Urinary bladder (tissue), 4 donors: ENCODE measurements around the gene BRCC3. TPM values are rescaled to one million over a fixed set of nuclear protein-coding genes. Genes with fewer than 3 reads are reported as not detected.

Experiments
- DNase-seq: peaks from one replicate; pipeline ENCODE4 v3.0.0-alpha.2; 2015; ENCODE audit errors: extremely low spot score
- H3K27ac ChIP-seq: one replicate; pipeline ENCODE4 v1.5.1; 2013; ENCODE audit warnings: low read depth, mild to moderate bottlenecking, moderate library complexity
- H3K36me3 ChIP-seq: one replicate; pipeline ENCODE4 v1.6.1; 2013; ENCODE audit warnings: mild to moderate bottlenecking, moderate library complexity; ENCODE audit not compliant: insufficient read depth
- H3K4me1 ChIP-seq: one replicate; pipeline ENCODE4 v1.6.1; 2013; ENCODE audit warnings: mild to moderate bottlenecking, moderate library complexity; ENCODE audit not compliant: insufficient read depth
- H3K4me3 ChIP-seq: one replicate; pipeline ENCODE4 v1.5.1; 2013; ENCODE audit warnings: low read depth, low read length
- WGBS: extraction: QIAGEN DNeasy Blood & Tissue Kit; methylation state at CpG from one replicate; pipeline ENCODE4 v1.1.7; 2013; 5-methylcytosine and 5-hydroxymethylcytosine counted together
- polyA plus RNA-seq: library from polyadenylated mRNA; stranded (reverse); fragments of 200-250 nt; gene quantifications from one replicate; pipeline ENCODE4 v1.2.3, GENCODE V29; 2013
- total RNA-seq: library from RNA; depleted of rRNA; stranded (reverse); fragments of >200 nt; gene quantifications from one replicate; pipeline ENCODE4 v1.2.3, GENCODE V29; 2014
- donor health status: healthy with polysubstance abuse.
- donor health status: healthy.

BRCC3 gene
- total and polyA plus RNA-seq, 2 donors, result 12.1 to 16.3 TPM

DNA sequence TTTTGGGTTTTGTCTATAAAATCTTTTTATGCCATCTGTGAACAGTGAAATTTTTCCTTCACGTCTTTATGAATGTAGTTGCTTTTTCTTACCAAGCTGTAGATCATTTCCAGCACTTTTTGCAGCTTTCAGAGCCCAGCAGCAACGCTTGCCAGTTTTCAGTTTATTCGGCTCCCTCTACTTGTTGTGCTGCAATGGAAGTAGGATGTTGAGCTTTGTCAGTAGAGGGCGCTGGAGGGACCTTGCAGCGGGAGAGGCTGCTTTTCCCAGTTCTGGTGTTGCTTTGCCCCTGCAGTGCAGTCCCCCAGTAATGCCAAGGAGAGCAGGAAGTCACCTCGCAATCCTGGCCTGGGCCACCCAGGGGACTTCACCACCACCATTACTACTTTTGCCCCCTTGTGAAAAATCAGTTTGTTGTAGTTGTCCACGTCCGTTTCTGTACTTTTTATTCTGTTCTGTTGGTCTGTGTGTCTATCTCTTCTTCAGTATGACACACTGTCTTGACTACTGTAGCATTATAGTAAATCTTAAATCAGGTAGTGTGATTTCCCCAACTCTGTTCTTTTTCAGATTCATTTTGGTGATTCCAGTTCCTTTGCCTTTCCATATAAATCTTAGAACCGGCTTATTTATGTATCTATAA, 22.2 kb upstream of the BRCC3 start:
- H3K36me3 ChIP-seq, result peaks cover 2% of the 10 kb centered on the region
- no peak overlapping the region for H3K27ac ChIP-seq
- DNase-seq, result no peak
- no peak overlapping the region for H3K4me3 ChIP-seq
- H3K4me1 ChIP-seq, result no peaks in the 10 kb centered on the region
- WGBS, result 46% methylated on average over 9 of the region's 9 CpGs

DNA sequence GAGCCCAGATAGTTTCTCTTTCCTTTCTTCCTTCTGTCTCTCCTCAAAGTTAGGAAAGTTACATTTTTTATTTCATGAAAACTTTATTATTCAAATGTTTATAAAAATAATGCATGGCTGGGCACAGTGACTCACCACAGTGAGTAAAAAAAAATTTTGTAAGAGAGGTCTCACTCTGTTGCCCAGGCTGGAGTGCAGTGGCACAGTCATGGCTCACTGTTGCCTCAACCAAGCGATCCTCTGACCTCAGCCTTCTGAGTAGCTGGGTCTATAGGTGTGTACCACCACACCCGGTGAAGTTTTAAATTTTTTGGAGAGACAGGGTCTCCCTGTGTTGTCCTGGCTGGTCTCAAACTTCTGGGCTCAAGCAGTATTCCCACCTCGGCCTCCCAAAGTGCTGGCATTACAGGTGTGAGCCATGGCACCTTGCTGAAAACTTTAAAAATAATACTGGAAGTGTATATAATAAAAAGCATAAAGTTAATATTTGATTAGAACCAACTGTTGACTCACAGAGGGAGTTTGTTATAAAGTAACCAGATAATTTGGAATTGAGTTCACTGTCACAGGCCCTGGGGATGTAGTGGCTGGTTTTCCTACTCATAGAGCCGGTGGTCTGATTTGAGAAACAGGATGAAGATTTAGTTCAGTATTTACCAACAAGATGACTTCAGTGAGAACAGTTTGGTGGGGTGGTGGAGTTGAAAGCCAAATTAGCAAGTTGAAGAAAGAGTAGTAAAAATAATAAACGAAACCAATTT, 18.4 kb upstream of the BRCC3 start:
- DNase-seq, result no peak
- WGBS, result 94% methylated on average over 5 of the region's 5 CpGs
- no peak overlapping the region for H3K27ac ChIP-seq
- H3K4me3 ChIP-seq, result no peak overlapping the region
- H3K36me3 ChIP-seq, result peaks cover 2% of the 10 kb centered on the region
- no peaks in the 10 kb centered on the region for H3K4me1 ChIP-seq

DNA sequence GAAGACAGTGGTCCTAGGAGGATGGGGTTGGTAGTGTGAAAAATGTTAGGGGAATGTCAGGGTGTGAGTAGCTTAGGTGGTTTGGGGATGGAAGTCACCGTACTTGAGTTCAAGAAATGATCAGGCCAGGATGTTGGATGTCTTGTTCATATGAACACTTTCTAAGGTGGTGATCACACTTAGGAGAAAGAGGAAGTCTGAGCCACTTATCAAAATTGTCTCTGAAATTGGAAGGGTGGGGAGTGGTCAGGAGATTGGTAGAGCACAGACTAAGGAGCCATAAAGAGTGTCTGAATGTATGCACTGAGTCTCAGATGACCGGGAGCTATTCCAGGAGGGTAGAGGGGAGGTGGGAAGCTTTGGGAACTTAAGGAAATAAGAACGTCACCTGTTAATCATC, 17.7 kb upstream of the BRCC3 start:
- H3K4me1 ChIP-seq, result no peaks in the 10 kb centered on the region
- peaks cover 2% of the 10 kb centered on the region for H3K36me3 ChIP-seq
- no peak overlapping the region for H3K27ac ChIP-seq
- WGBS, result 89% methylated on average over 3 of the region's 3 CpGs
- no peak for DNase-seq
- H3K4me3 ChIP-seq, result no peak overlapping the region

- no peaks in the 10 kb centered on the region for H3K4me1 ChIP-seq
- no peak overlapping the region for H3K27ac ChIP-seq
- H3K36me3 ChIP-seq, result peaks cover 2% of the 10 kb centered on the region
- WGBS, result 95% methylated on average over 4 of the region's 4 CpGs
- DNase-seq, result no peak
- H3K4me3 ChIP-seq, result no peak overlapping the region
Measured at GRCh38 chrX:155054255-155054654, 17.1 kb upstream of the BRCC3 start.

DNA sequence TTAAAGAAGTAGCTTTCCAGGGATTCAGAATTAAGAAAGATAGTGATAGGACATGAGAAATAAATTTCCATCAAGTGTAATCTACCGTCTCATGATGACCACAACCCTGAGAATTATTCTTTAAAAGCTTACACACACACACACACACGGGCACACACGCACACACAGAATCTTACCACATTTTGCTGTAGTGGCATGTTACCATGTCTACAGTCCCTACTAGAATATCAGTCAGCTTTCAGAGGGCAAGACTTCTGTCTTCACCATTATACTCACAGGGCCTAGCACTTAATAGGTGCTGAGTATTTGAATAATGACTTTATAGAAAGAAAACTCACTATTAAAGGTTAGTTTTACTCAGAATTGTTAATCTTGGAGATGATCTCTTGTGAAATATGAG, 15.8 kb upstream of the BRCC3 start:
- Histone ChIP-seq H3K36me3 (peaks cover 2% of the 10 kb centered on the region), H3K27ac (no peak overlapping the region), H3K4me1 (no peaks in the 10 kb centered on the region), H3K4me3 (no peak overlapping the region)
- DNase-seq, result no peak
- 90% methylated on average over 3 of the region's 3 CpGs for WGBS

DNA sequence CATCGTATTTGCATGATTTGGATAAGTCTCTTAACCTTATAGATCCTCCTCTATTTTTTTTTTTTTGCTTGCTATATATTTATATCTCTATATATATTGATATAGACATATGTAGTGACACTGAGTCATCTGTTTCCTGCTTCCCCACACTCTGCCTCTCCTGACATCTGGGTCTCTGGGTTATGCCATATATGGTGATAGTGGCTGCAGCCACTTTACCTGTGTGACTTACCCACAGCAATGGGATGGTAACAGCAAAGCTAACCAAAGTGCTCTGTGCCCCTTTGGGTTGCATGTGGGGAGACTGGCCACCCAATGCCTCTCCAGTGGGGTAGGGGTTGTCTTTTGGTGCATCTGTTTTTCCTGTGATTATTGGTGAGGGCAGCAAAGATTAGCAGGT, 14.8 kb upstream of the BRCC3 start:
- no peaks in the 10 kb centered on the region for H3K4me1 ChIP-seq
- WGBS, result 88% methylated on average over 1 of the region's 1 CpG
- no peak overlapping the region for H3K4me3 ChIP-seq
- no peak overlapping the region for H3K27ac ChIP-seq
- peaks cover 2% of the 10 kb centered on the region for H3K36me3 ChIP-seq
- DNase-seq, result no peak

DNA sequence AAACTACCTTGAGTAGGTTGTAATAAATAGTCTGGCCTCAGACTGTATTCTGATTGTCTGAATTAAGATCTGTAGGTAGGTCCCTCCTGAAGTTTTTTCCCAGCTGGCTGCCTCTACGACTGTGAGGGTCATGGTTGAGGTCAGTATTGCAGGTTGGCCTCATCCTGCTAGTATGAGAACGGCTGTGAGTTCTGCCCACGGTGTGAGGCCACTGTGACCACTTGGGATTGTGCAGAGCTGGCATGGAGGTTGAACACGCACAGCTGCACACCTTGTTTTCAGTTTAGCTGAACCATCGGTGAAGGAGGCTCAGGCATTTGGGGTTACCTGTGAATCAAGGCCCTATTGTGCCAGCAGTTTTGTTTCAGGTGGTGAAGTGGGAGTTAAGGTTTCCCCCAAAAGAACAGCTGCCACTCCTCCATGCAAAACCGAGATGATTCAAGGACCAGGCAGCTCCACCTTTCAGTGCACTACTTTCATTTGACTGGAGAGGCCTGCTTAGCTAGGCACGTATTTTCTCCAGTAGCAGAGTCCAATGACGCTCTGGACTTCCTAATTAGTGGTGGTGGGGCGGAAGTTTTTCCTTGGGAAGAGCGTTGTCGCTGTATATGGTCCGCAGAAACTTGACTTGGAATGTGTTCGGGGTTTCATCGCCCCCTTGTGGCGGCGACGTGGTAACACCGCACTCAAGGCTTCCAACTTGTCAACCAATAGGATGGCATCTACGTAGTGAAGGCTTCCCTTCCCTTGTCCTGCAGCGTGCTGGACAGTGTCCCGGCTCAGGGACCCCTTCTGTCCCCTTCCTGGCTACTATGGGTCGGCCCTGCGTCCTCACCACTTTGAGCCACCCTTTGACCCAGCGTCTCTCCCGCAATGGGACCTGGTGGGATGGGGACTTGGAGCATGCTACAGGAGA, 14.2 kb upstream of the BRCC3 start:
- H3K27ac ChIP-seq, result no peak overlapping the region
- no peak overlapping the region for H3K4me3 ChIP-seq
- no peaks in the 10 kb centered on the region for H3K4me1 ChIP-seq
- H3K36me3 ChIP-seq, result peaks cover 2% of the 10 kb centered on the region
- WGBS, result 12% methylated on average over 23 of the region's 25 CpGs
- peak; percentile 18 for DNase-seq

- WGBS, result 57% methylated on average over 4 of the region's 4 CpGs
- Histone ChIP-seq H3K36me3 (no peaks in the 10 kb centered on the region), H3K4me3 (no peak overlapping the region), H3K27ac (no peak overlapping the region), H3K4me1 (no peaks in the 10 kb centered on the region)
- DNase-seq, result no peak
Measured at GRCh38 chrX:155061760-155062159, 9.5 kb upstream of the BRCC3 start.

- Histone ChIP-seq H3K27ac (no peak overlapping the region), H3K4me3 (no peak overlapping the region), H3K4me1 (no peaks in the 10 kb centered on the region), H3K36me3 (no peaks in the 10 kb centered on the region)
- DNase-seq, result no peak
- 88% methylated on average over 8 of the region's 8 CpGs for WGBS
Measured at GRCh38 chrX:155065035-155065734, 6.1 kb upstream of the BRCC3 start.

GRCh38 chrX:155068165-155068564, 3.1 kb upstream of the BRCC3 start:
- Histone ChIP-seq H3K4me1 (no peaks in the 10 kb centered on the region), H3K4me3 (no peak overlapping the region), H3K36me3 (no peaks in the 10 kb centered on the region), H3K27ac (no peak overlapping the region)
- WGBS, result 50% methylated on average over 1 of the region's 1 CpG
- no peak for DNase-seq

GRCh38 chrX:155069414-155069813, 1.9 kb upstream of the BRCC3 start:
- 100% methylated on average over 1 of the region's 1 CpG for WGBS
- Histone ChIP-seq H3K27ac (no peak overlapping the region), H3K4me3 (no peak overlapping the region)

GRCh38 chrX:155070038-155070437, 1.3 kb upstream of the BRCC3 start:
- Histone ChIP-seq H3K27ac (no peak overlapping the region), H3K4me3 (peak overlapping the region; percentile 56), H3K36me3 (no peaks in the 10 kb centered on the region), H3K4me1 (no peaks in the 10 kb centered on the region)
- 9% methylated on average over 12 of the region's 12 CpGs for WGBS
- DNase-seq, result no peak

More at GRCh38 chrX:155069414-155069813, 1.9 kb upstream of the BRCC3 start:
- DNase-seq, result no peak
- H3K36me3 ChIP-seq, result no peaks in the 10 kb centered on the region
- H3K4me1 ChIP-seq, result no peaks in the 10 kb centered on the region

GRCh38 chrX:155070663-155070974, 689 bp upstream of the BRCC3 start:
- Histone ChIP-seq H3K36me3 (no peaks in the 10 kb centered on the region), H3K4me1 (no peaks in the 10 kb centered on the region), H3K4me3 (peak overlapping the region; percentile 56), H3K27ac (peak overlapping the region; percentile 89)
- no peak for DNase-seq
- under 1% methylated on average over 16 of the region's 16 CpGs for WGBS
